ENCODE data around the gene FRMD5.

The FRMD5 gene

DNA sequence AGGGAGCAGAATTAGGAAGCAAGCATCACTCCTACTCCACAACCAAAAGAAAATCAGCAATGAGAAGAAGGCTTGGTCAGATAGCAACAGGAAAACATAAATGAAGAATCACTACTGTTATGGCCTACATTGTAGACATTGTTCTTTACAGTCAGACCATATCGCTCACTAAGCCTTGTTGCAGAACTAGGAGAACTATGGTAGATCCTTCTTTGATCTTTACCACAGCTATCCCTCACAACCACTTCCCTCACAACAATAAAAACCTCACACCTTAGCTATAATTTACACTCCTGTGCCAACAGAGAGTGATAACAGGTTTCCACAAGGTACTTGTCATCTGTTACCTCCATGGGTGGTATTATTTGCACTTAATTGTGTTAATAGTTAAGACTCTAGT is 241.7 kb downstream of the FRMD5 start:
- peaks cover 12% of the 10 kb centered on the region for H3K4me1 ChIP-seq (ENCODE audit: low read depth, poor library complexity, severe bottlenecking)
- no peaks in the 10 kb centered on the region for H3K36me3 ChIP-seq (ENCODE audit: insufficient read depth)
- no peak overlapping the region for H3K4me2 ChIP-seq
- no peaks in the 10 kb centered on the region for H4K20me1 ChIP-seq (ENCODE audit: insufficient read depth)
- TF ChIP-seq, protein P1, sequence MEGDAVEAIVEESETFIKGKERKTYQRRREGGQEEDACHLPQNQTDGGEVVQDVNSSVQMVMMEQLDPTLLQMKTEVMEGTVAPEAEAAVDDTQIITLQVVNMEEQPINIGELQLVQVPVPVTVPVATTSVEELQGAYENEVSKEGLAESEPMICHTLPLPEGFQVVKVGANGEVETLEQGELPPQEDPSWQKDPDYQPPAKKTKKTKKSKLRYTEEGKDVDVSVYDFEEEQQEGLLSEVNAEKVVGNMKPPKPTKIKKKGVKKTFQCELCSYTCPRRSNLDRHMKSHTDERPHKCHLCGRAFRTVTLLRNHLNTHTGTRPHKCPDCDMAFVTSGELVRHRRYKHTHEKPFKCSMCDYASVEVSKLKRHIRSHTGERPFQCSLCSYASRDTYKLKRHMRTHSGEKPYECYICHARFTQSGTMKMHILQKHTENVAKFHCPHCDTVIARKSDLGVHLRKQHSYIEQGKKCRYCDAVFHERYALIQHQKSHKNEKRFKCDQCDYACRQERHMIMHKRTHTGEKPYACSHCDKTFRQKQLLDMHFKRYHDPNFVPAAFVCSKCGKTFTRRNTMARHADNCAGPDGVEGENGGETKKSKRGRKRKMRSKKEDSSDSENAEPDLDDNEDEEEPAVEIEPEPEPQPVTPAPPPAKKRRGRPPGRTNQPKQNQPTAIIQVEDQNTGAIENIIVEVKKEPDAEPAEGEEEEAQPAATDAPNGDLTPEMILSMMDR (conservative IDR thresholded peaks at IDR 0.05; ENCODE audit: low read depth, low read length), result no peak
- H3K79me2 ChIP-seq (ENCODE audit: insufficient read depth, low read depth), result no peaks in the 10 kb centered on the region
- H3K4me3 ChIP-seq (IDR thresholded peaks at IDR 0.05; ENCODE audit: insufficient read depth, low read depth, low read length), result no peak overlapping the region
- no peaks in the 10 kb centered on the region for H3K27me3 ChIP-seq (ENCODE audit: insufficient read depth, low read depth)
- no peak overlapping the region for H2AFZ ChIP-seq (ENCODE audit: low read depth)
- H3K27ac ChIP-seq, result no peak overlapping the region
- no peak overlapping the region for H3K9ac ChIP-seq

DNA sequence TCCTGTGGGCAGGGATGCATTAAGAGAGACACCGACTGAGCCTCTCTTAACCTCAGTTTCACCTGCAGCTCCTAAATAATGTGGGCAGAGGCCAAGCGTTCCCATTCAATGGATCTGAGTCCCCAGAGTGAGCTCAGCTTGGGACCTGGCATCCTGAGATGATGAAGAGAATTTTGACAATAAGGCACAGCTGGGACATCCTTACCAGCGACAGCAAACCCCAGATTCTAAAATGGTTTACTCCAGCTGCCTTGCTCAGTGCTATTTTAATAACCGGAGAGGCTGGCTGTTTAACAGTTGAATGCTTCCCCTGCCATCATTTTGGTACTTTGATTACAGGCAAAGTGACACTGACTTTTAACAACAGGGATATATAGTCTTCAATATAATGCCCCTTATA is 244.5 kb downstream of the FRMD5 start:
- Histone ChIP-seq H3K9ac (no peak overlapping the region), H4K20me1 (ENCODE audit: insufficient read depth) (no peaks in the 10 kb centered on the region), H3K4me1 (ENCODE audit: low read depth, poor library complexity, severe bottlenecking) (peaks cover 17% of the 10 kb centered on the region), H3K4me3 (IDR thresholded peaks at IDR 0.05; ENCODE audit: insufficient read depth, low read depth, low read length) (no peak overlapping the region), H3K27ac (no peak overlapping the region), H3K79me2 (ENCODE audit: insufficient read depth, low read depth) (no peaks in the 10 kb centered on the region), H3K27me3 (ENCODE audit: insufficient read depth, low read depth) (no peaks in the 10 kb centered on the region), H3K4me2 (no peak overlapping the region), H2AFZ (ENCODE audit: low read depth) (no peak overlapping the region), H3K36me3 (ENCODE audit: insufficient read depth) (no peaks in the 10 kb centered on the region)
- TF ChIP-seq, protein P1 (conservative IDR thresholded peaks at IDR 0.05; ENCODE audit: low read depth, low read length), result no peak

DNA sequence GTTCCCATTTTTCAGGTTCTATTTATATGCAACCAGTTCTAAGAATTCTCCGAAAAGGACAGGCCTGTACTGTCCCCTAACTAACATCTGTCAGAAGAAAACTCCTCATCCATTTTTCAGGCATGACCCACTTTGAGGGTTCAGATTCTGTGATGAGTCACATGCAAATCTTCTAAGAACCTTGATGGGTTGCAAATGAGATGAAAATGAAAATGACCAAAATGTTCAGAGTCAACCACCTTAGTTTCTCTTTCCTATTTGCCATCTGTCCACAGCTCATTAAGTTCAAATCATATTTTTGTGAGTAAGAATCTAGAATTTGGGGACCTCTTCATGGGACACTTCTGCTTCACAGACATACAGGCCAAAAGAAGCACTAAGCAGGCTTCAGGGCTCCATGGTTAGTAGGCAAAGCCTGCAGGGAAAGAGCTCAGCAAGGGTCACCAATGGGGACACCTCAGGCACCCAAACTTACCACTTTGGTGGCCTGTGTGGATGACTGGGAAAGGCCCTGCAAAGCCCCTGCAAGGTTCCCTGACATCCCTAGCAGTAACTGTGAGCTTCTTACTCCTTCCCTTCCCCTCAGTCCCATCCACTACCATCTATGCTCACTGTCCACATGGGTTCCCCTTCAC is 246.3 kb downstream of the FRMD5 start:
- Histone ChIP-seq H3K27me3 (ENCODE audit: insufficient read depth, low read depth) (no peaks in the 10 kb centered on the region), H2AFZ (ENCODE audit: low read depth) (no peak overlapping the region), H4K20me1 (ENCODE audit: insufficient read depth) (no peaks in the 10 kb centered on the region), H3K9ac (no peak overlapping the region), H3K79me2 (ENCODE audit: insufficient read depth, low read depth) (no peaks in the 10 kb centered on the region), H3K4me2 (peak overlapping the region; percentile 39; the same call in 1 of the 2 replicates), H3K27ac (no peak overlapping the region), H3K4me1 (ENCODE audit: low read depth, poor library complexity, severe bottlenecking) (peaks cover 17% of the 10 kb centered on the region), H3K36me3 (ENCODE audit: insufficient read depth) (no peaks in the 10 kb centered on the region), H3K4me3 (IDR thresholded peaks at IDR 0.05; ENCODE audit: insufficient read depth, low read depth, low read length) (no peak overlapping the region)
- TF ChIP-seq, protein P1 (conservative IDR thresholded peaks at IDR 0.05; ENCODE audit: low read depth, low read length), result no peak

DNA sequence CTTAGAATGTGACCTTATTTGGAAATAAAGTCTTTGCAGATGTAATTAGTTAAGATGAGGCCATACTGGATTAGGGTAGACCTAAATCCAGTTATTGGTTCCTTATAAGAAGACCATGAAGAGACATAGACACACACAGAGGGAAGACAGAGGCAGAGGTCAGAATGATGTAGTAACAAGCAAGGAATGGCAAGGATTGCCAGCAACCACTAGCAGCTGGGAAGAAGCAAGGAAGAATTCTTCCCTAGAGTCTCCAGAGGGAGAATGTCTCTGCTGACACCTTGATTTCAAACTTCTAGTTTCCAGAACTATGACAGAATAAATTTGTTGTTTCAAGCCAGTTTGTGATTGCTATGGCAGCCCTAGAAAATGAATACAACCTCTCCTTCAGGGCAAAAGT is 251.6 kb downstream of the FRMD5 start:
- Histone ChIP-seq H3K9ac (no peak overlapping the region), H3K79me2 (ENCODE audit: insufficient read depth, low read depth) (no peaks in the 10 kb centered on the region), H2AFZ (ENCODE audit: low read depth) (no peak overlapping the region), H3K4me2 (no peak overlapping the region), H3K4me1 (ENCODE audit: low read depth, poor library complexity, severe bottlenecking) (peaks cover 6% of the 10 kb centered on the region), H3K27me3 (ENCODE audit: insufficient read depth, low read depth) (no peaks in the 10 kb centered on the region), H3K4me3 (IDR thresholded peaks at IDR 0.05; ENCODE audit: insufficient read depth, low read depth, low read length) (no peak overlapping the region), H4K20me1 (ENCODE audit: insufficient read depth) (no peaks in the 10 kb centered on the region), H3K36me3 (ENCODE audit: insufficient read depth) (no peaks in the 10 kb centered on the region), H3K27ac (no peak overlapping the region)
- TF ChIP-seq, protein P1 (conservative IDR thresholded peaks at IDR 0.05; ENCODE audit: low read depth, low read length), result no peak
